OCI-LY7 (cell line): ENCODE measurements around the gene STRBP. TPM values are rescaled to one million over a fixed set of nuclear protein-coding genes. Genes with fewer than 3 reads are reported as not detected.

Experiments
- BruUV-seq: library from RNA; stranded (reverse); fragments of 400-500 nt; replicated peaks from 2 replicates; lab custom pipeline; 2021; lab: Mats Ljungman, UMichigan
- CTCF ChIA-PET: fragments of 300-600 bp; sonication (Branson Sonifier 250); formaldehyde crosslinking; loops from one replicate; lab custom pipeline; 2022; ENCODE audit warnings: antibody characterized with exemption; ENCODE audit not compliant: unreplicated experiment; lab: Charles Lee
- POLR2A ChIA-PET: fragments of 300-600 bp; sonication (Branson Sonifier 250); formaldehyde crosslinking; loops from one replicate; lab custom pipeline; 2022; ENCODE audit warnings: antibody characterized with exemption; lab: Charles Lee
- DNase-seq: peaks from one replicate; pipeline ENCODE4 v3.0.0-alpha.2; 2015; ENCODE audit warnings: low spot score
- H2AFZ ChIP-seq: fragments of 200-600 bp; sonication (generic), shearing (Covaris generic); 2 replicates; pipeline ENCODE4 v1.6.1; 2014; ENCODE audit warnings: mild to moderate bottlenecking, antibody characterized with exemption, low read length, moderate library complexity
- H3K27ac ChIP-seq: fragments of 200-600 bp; sonication (generic); 2 replicates; pipeline ENCODE4 v1.5.1; 2014; ENCODE audit warnings: mixed run types, low read depth, mild to moderate bottlenecking, moderate library complexity, low read length, inconsistent platforms; ENCODE audit not compliant: poor library complexity, severe bottlenecking
- H3K36me3 ChIP-seq: fragments of 200-600 bp; sonication (generic); 2 replicates; pipeline ENCODE4 v1.6.1; 2014; ENCODE audit warnings: mild to moderate bottlenecking, antibody characterized with exemption, low read length, moderate library complexity, mixed read lengths; ENCODE audit not compliant: insufficient read depth
- H3K4me1 ChIP-seq: fragments of 200-600 bp; sonication (generic); 2 replicates; pipeline ENCODE4 v1.5.1; 2014; ENCODE audit warnings: mild to moderate bottlenecking, low read length; ENCODE audit not compliant: insufficient read depth, poor library complexity, severe bottlenecking
- H3K4me2 ChIP-seq: fragments of 200-600 bp; sonication (generic); 2 replicates; pipeline ENCODE4 v1.6.1; 2014; ENCODE audit warnings: mild to moderate bottlenecking, low read length
- H3K4me3 ChIP-seq: fragments of 200-600 bp; sonication (generic); 2 replicates; pipeline ENCODE4 v1.5.1; 2014; ENCODE audit warnings: mild to moderate bottlenecking, low read depth, low read length; ENCODE audit not compliant: poor library complexity, severe bottlenecking
- H3K79me2 ChIP-seq: fragments of 200-600 bp; sonication (generic); 2 replicates; pipeline ENCODE4 v1.6.1; 2016; ENCODE audit warnings: low read depth, mild to moderate bottlenecking, low read length, moderate library complexity, mixed read lengths; ENCODE audit not compliant: insufficient read depth
- H3K9me2 ChIP-seq: fragments of 200-600 bp; sonication (generic); 2 replicates; pipeline ENCODE4 v1.6.1; 2016; ENCODE audit warnings: mild to moderate bottlenecking, low read length, mixed read lengths; ENCODE audit not compliant: insufficient read depth
- H3K9me3 ChIP-seq: fragments of 200-600 bp; sonication (generic); 2 replicates; pipeline ENCODE4 v1.6.1; 2014; ENCODE audit warnings: mild to moderate bottlenecking, mixed run types, low read length, mixed read lengths
- H4K20me1 ChIP-seq: fragments of 200-600 bp; sonication (generic); 2 replicates; pipeline ENCODE4 v1.6.1; 2014; ENCODE audit warnings: mild to moderate bottlenecking, antibody characterized with exemption, low read length, moderate library complexity, mixed read lengths; ENCODE audit not compliant: insufficient read depth
- CTCF ChIP-seq: fragments of 200-600 bp; sonication (generic); conservative IDR thresholded peaks from 2 replicates; pipeline ENCODE4 v1.5.1; 2014; ENCODE audit warnings: mild to moderate bottlenecking, antibody characterized with exemption, low read length, moderate library complexity, mixed read lengths
- EZH2phosphoT487 ChIP-seq: fragments of 200-600 bp; sonication (generic); IDR thresholded peaks from 2 replicates; pipeline ENCODE4 v1.6.1; 2018; ENCODE audit warnings: low read depth, borderline replicate concordance, mild to moderate bottlenecking, mixed run types, antibody characterized with exemption, low read length, moderate library complexity, mixed read lengths
- intact Hi-C: fragments of 100-400 bp; cut with micrococcal nuclease; formaldehyde crosslinking; loops from one replicate; pipeline ENCODE4 v1.10.0; 2022; ENCODE audit not compliant: unreplicated experiment
- total RNA-seq, 2 experiments: library from RNA; depleted of rRNA in 1 of 2; stranded (reverse); fragments of >200 nt in 1 of 2; shearing (Covaris generic) in 1 of 2; gene quantifications; 2 replicates each; pipeline ENCODE4 v1.2.3, GENCODE V29; 2014 to 2022

STRBP gene
- total RNA-seq, 2 experiments from 2014 or later = 82.8 to 179 TPM

- peak; percentile 28 for DNase-seq
These were observed 23.4 kb upstream of the STRBP start for GRCh38 chr9:123291736-123292135.

DNA sequence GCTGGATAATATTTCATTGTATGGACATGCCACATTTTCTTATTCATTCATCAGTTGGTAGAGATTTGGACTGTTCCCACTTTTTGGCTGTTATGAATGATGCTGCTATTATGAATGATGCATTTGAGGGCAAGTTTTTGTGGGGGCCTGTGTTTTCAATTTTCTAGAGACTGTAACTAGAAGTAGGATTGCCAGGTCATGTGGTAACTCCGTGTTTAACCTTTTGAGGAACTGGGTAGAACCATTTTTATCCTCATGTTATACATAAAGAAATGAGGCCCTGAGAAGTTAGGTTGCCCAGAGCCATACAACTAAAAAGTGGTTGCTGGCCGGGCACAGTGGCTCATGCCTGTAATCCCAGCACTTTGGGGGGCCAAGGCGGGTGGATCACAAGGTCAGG is 22.4 kb upstream of the STRBP start:
- H4K20me1 ChIP-seq = no peaks in the 10 kb centered on the region
- no peaks in the 10 kb centered on the region for H3K79me2 ChIP-seq
- ChIA-PET CTCF (no interaction called here), POLR2A (interaction anchor here (0.7 kb wide), 2 partner anchors 13 to 36 kb away, joined by 3 to 6 read pairs; no protein-coding TSS in a partner anchor)
- no peak overlapping the region for H2AFZ ChIP-seq
- no TSS peak for BruUV-seq
- peaks cover 7% of the 10 kb centered on the region for H3K4me1 ChIP-seq
- no peak for DNase-seq
- H3K9me2 ChIP-seq = no peaks in the 10 kb centered on the region
- TF ChIP-seq CTCF (no peak), EZH2phosphoT487 (no peak)
- intact Hi-C loops = no loop called here
- no peak overlapping the region for H3K4me3 ChIP-seq
- no peak overlapping the region for H3K4me2 ChIP-seq
- no peak overlapping the region for H3K27ac ChIP-seq
- H3K9me3 ChIP-seq = no peaks in the 10 kb centered on the region
- no peaks in the 10 kb centered on the region for H3K36me3 ChIP-seq

More at GRCh38 chr9:123291736-123292135, 23.4 kb upstream of the STRBP start:
- Histone ChIP-seq H3K27ac (no peak overlapping the region), H3K9me3 (no peaks in the 10 kb centered on the region), H3K4me3 (no peak overlapping the region), H3K4me1 (peaks cover 7% of the 10 kb centered on the region), H3K36me3 (no peaks in the 10 kb centered on the region), H3K9me2 (no peaks in the 10 kb centered on the region), H3K4me2 (no peak overlapping the region), H2AFZ (no peak overlapping the region), H3K79me2 (no peaks in the 10 kb centered on the region), H4K20me1 (no peaks in the 10 kb centered on the region)
- intact Hi-C loops = no loop called here
- ChIA-PET POLR2A (interaction anchor here (0.7 to 1.8 kb wide), 4 partner anchors 15 to 47 kb away, joined by 3 to 6 read pairs (median 4); no protein-coding TSS in a partner anchor), CTCF (interaction anchor here (0.6 kb wide), 1 partner anchor 40 kb away, joined by 3 read pairs; no protein-coding TSS in a partner anchor)
- BruUV-seq = no TSS peak
- TF ChIP-seq EZH2phosphoT487 = no peak
- no peak for TF ChIP-seq CTCF

- Histone ChIP-seq H3K9me2 (no peaks in the 10 kb centered on the region), H2AFZ (no peak overlapping the region), H3K9me3 (no peaks in the 10 kb centered on the region), H4K20me1 (no peaks in the 10 kb centered on the region), H3K27ac (no peak overlapping the region), H3K4me3 (no peak overlapping the region), H3K79me2 (no peaks in the 10 kb centered on the region), H3K4me1 (peaks cover 10% of the 10 kb centered on the region), H3K4me2 (no peak overlapping the region), H3K36me3 (no peaks in the 10 kb centered on the region)
- intact Hi-C loops = no loop called here
- no TSS peak for BruUV-seq
- CTCF ChIA-PET = no interaction called here
- DNase-seq = no peak
- TF ChIP-seq CTCF (no peak), EZH2phosphoT487 (no peak)
- POLR2A ChIA-PET = interaction anchor here (2.5 kb wide), 1 partner anchor 9 kb away, joined by 8 read pairs; no protein-coding TSS in a partner anchor
These were observed 19.3 kb upstream of the STRBP start for GRCh38 chr9:123287639-123288038.
